A673 (cell line): ENCODE results near the gene CNGA3. TPM values are rescaled to one million over a fixed set of nuclear protein-coding genes. Genes with fewer than 3 reads are reported as not detected.
"Not testable (repeated sequence)": the region's sequence is repeated elsewhere in the genome, so short reads cannot be mapped to it uniquely, and the experiment has no call there.

Source experiments
- BruUV-seq: library from RNA; stranded (reverse); fragments of 400-500 nt; replicated peaks from 2 replicates; lab custom pipeline; 2021; lab: Mats Ljungman, UMichigan
- CTCF ChIA-PET: fragments of 300-600 bp; sonication (Branson Sonifier 250); formaldehyde crosslinking; loops from one replicate; lab custom pipeline; 2022; ENCODE audit warnings: antibody characterized with exemption; lab: Charles Lee
- POLR2A ChIA-PET: fragments of 300-600 bp; sonication (Branson Sonifier 250); formaldehyde crosslinking; loops from one replicate; lab custom pipeline; 2022; ENCODE audit warnings: antibody characterized with exemption; ENCODE audit not compliant: low non-redundant PET; lab: Charles Lee
- DNase-seq: peaks from one replicate; pipeline ENCODE4 v3.0.0-alpha.2; 2015; ENCODE audit warnings: low spot score
- H3K27ac ChIP-seq: fragments of 200-600 bp; sonication (generic); 2 replicates; pipeline ENCODE4 v1.5.1; 2016; ENCODE audit warnings: mixed run types, low read depth, mild to moderate bottlenecking, mixed read lengths, antibody characterized with exemption, low read length; ENCODE audit not compliant: poor library complexity, severe bottlenecking
- H3K27me3 ChIP-seq: fragments of 200-600 bp; sonication (generic); replicated peaks from 2 replicates; pipeline ENCODE4 v1.6.1; 2017; ENCODE audit warnings: mixed run types, low read depth, mild to moderate bottlenecking, mixed read lengths, antibody characterized with exemption, low read length; ENCODE audit not compliant: insufficient read depth, poor library complexity
- H3K36me3 ChIP-seq: fragments of 200-600 bp; sonication (generic); 2 replicates; pipeline ENCODE4 v1.6.1; 2016; ENCODE audit warnings: mixed run types, mild to moderate bottlenecking, mixed read lengths, antibody characterized with exemption, low read length; ENCODE audit not compliant: insufficient read depth, poor library complexity, severe bottlenecking
- H3K4me1 ChIP-seq: fragments of 200-600 bp; sonication (generic); 2 replicates; pipeline ENCODE4 v1.6.1; 2017; ENCODE audit warnings: mixed run types, mild to moderate bottlenecking, mixed read lengths, antibody characterized with exemption, low read length; ENCODE audit not compliant: insufficient read depth, poor library complexity, severe bottlenecking
- H3K4me3 ChIP-seq: fragments of 200-600 bp; sonication (generic); 2 replicates; pipeline ENCODE4 v1.5.1; 2016; ENCODE audit warnings: low read depth, mixed run types, mild to moderate bottlenecking, mixed read lengths, low read length; ENCODE audit not compliant: poor library complexity, severe bottlenecking
- H3K9me3 ChIP-seq: fragments of 200-600 bp; sonication (generic); 2 replicates; pipeline ENCODE4 v1.6.1; 2016; ENCODE audit warnings: mixed run types, low read depth, mild to moderate bottlenecking, mixed read lengths, antibody characterized with exemption, low read length; ENCODE audit not compliant: poor library complexity, severe bottlenecking
- CTCF ChIP-seq: fragments of 300-800, 200-600 bp; sonication (generic); conservative IDR thresholded peaks from 2 replicates; pipeline ENCODE4 v1.5.1; 2017; ENCODE audit warnings: low read depth, mild to moderate bottlenecking, antibody characterized with exemption, low read length, moderate library complexity, mixed read lengths
- EZH2 ChIP-seq: fragments of 200-600 bp; sonication (generic); IDR thresholded peaks from 2 replicates; pipeline ENCODE4 v1.6.1; 2017; ENCODE audit warnings: borderline replicate concordance, low read depth, mild to moderate bottlenecking, mixed read lengths, antibody characterized with exemption, low read length; ENCODE audit not compliant: poor library complexity, severe bottlenecking
- intact Hi-C: fragments of 100-400 bp; cut with micrococcal nuclease; formaldehyde crosslinking; loops from one replicate; pipeline ENCODE4 v1.10.0; 2022; ENCODE audit not compliant: unreplicated experiment
- total RNA-seq: library from RNA; stranded (reverse); gene quantifications from 2 replicates; pipeline ENCODE4 v1.2.3, GENCODE V29; 2021

Gene CNGA3
- total RNA-seq, 1 experiment from 2014 or later: not detected

DNA sequence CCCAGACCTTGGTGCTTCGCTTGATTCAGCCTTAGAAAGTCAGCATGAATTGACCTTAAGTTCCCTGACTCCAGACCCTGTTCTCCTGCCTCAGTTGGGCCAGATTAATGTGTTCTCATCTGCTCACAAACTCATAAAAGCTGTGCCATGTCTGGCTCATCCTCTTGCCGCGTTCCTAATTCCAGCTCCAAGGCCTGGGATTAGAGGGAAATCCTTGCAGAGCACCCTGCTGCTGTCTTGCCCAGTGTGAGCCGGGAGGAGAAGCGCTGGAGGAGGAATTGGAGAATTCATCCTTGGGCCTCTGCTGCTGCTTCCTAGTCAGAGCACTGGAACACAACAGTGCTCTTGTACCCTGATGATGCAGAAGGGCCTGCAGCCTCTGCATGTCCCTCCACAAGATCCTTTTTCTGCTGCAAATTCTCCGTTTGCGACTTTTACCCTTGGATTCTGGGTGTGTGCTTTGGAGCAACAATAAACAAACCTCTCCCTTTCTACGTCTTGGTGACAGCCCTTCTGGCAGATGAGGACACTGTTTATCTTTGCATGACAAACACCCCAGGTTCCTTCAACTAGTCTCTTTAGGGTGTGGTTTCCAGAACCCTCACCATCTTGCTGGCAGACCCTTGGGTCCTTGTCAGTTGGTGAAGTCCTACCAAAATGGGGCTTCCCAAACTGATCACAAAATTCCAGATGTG, 46.9 kb upstream of the CNGA3 start:
- intact Hi-C loops: no loop called here
- BruUV-seq: no TSS peak
- Histone ChIP-seq H3K36me3 (no peaks in the 10 kb centered on the region), H3K27me3 (peaks cover 73% of the 10 kb centered on the region), H3K9me3 (no peaks in the 10 kb centered on the region), H3K27ac (no peak overlapping the region), H3K4me1 (no peaks in the 10 kb centered on the region), H3K4me3 (no peak overlapping the region)
- DNase-seq: no peak
- ChIA-PET POLR2A (no interaction called here), CTCF (no interaction called here)
- TF ChIP-seq EZH2: no peak
- TF ChIP-seq CTCF: no peak

GRCh38 chr2:98300141-98300874, 45.9 kb upstream of the CNGA3 start:
- TF ChIP-seq CTCF: no peak
- TF ChIP-seq EZH2: no peak
- BruUV-seq: no TSS peak
- Histone ChIP-seq H3K27ac (no peak overlapping the region), H3K36me3 (no peaks in the 10 kb centered on the region), H3K4me3 (no peak overlapping the region), H3K27me3 (peaks cover 69% of the 10 kb centered on the region), H3K9me3 (no peaks in the 10 kb centered on the region), H3K4me1 (no peaks in the 10 kb centered on the region)
- DNase-seq: no peak
- ChIA-PET CTCF (no interaction called here), POLR2A (no interaction called here)
- intact Hi-C loops: no loop called here

DNA sequence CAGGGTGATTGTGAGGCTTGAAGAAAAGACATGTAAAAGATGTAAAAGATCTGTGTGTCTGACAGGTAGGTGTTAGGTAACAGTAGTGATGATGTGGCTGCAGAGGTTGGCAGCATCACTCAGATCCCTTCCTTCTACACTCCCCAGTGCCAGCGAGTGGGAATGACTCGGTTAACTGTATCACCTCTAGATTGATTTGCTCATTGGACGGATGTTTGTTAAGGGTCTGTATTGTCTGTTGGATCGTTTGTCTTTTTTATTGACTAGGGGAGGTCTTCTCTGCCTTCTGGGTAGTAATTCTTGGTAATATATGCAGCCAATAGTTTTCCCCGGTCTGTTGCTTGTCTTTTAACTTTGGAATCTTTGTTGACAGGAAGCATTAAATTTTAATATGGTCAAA, 44.8 kb upstream of the CNGA3 start:
- ChIA-PET POLR2A (no interaction called here), CTCF (no interaction called here)
- no peak overlapping the region for H3K27ac ChIP-seq
- H3K27me3 ChIP-seq: peaks cover 68% of the 10 kb centered on the region
- intact Hi-C loops: no loop called here
- no peak for DNase-seq
- TF ChIP-seq EZH2 (no peak), CTCF (no peak)
- no TSS peak for BruUV-seq
- no peaks in the 10 kb centered on the region for H3K36me3 ChIP-seq
- H3K4me1 ChIP-seq: no peaks in the 10 kb centered on the region
- no peak overlapping the region for H3K4me3 ChIP-seq
- no peaks in the 10 kb centered on the region for H3K9me3 ChIP-seq

- H3K36me3 ChIP-seq, H3K4me3 ChIP-seq, CTCF ChIA-PET, BruUV-seq, DNase-seq, H3K9me3 ChIP-seq, intact Hi-C loops, H3K4me1 ChIP-seq, H3K27ac ChIP-seq, POLR2A ChIA-PET: not testable (repeated sequence)
- H3K27me3 ChIP-seq: peaks cover 77% of the 10 kb centered on the region
Measured at GRCh38 chr2:98307131-98307696, 39.0 kb upstream of the CNGA3 start.
